Breast epithelium (tissue), 4 donors: ENCODE data around the gene SRC. TPM values are rescaled to one million over a fixed set of nuclear protein-coding genes. Genes with fewer than 3 reads are reported as not detected.

Source experiments
- DNase-seq, 2 donors: peaks; one replicate each; pipeline ENCODE4 v3.0.0-alpha.2; 2019; ENCODE audit warnings: low spot score in 2 of 2
- H3K27ac ChIP-seq, 2 donors: fragments of 200-600 bp; sonication (generic) in 1 of 2; one replicate each; pipeline ENCODE4 v1.5.1; 2016 to 2019; ENCODE audit warnings: mild to moderate bottlenecking in 1 of 2
- H3K27me3 ChIP-seq, 2 donors: fragments of 200-600 bp; sonication (generic) in 1 of 2; one replicate each; pipeline versions ENCODE4 v1.5.1 to v1.6.0; 2017 to 2019; ENCODE audit warnings: control low read depth in 1 of 2, mild to moderate bottlenecking in 1 of 2
- H3K36me3 ChIP-seq: fragments of 200-600 bp; one replicate; pipeline ENCODE4 v1.5.1; 2019
- H3K4me1 ChIP-seq, 2 donors: fragments of 200-600 bp; sonication (generic); one replicate each; pipeline ENCODE4 v1.5.1; 2016 to 2019; ENCODE audit warnings: control low read depth in 1 of 2
- H3K4me3 ChIP-seq, 3 donors: fragments of 200-600 bp; sonication (generic); 1 replicate in 2 of 3; 2 replicates in 1 of 3; pipeline ENCODE4 v1.5.1; 2016 to 2019; ENCODE audit warnings: mild to moderate bottlenecking in 3 of 3, moderate library complexity in 2 of 3
- H3K9me3 ChIP-seq, 2 donors: fragments of 200-600 bp; sonication (generic) in 1 of 2; one replicate each; pipeline ENCODE4 v1.5.1; 2016 to 2019; ENCODE audit warnings: control low read depth in 1 of 2
- POLR2A ChIP-seq: fragments of 450-650 bp; IDR thresholded peaks from one replicate; pipeline ENCODE4 v1.6.1; 2016; ENCODE audit warnings: antibody characterized with exemption, mild to moderate bottlenecking, moderate library complexity
- POLR2AphosphoS5 ChIP-seq, 3 donors: sonication (generic); formaldehyde crosslinking; IDR thresholded peaks; one replicate each; pipeline ENCODE4 v1.6.1; 2017; ENCODE audit warnings: antibody characterized with exemption in 3 of 3
- intact Hi-C: fragments of 100-400 bp; cut with DNase I; formaldehyde crosslinking; loops from one replicate; pipeline ENCODE4 v1.15.1; 2023; ENCODE audit warnings: low total_unique reads
- total RNA-seq, 3 donors: library from RNA; depleted of rRNA; stranded (reverse); fragments of >200 nt; gene quantifications; one replicate each; pipeline ENCODE4 v1.1.0, GENCODE V29; 2016
- TF ChIP-seq, protein P1 (sequence below), 3 donors: fragments of 450-650 bp; IDR thresholded peaks; one replicate each; pipeline ENCODE4 v1.5.1; 2016 to 2017; ENCODE audit warnings: antibody characterized with exemption in 3 of 3, mild to moderate bottlenecking in 3 of 3, moderate library complexity in 3 of 3

Gene SRC
- total RNA-seq, 3 donors from 2014 or later = 12.8 to 25.6 (median 20.6) TPM

- no peak for TF ChIP-seq POLR2A
- TF ChIP-seq, protein P1, sequence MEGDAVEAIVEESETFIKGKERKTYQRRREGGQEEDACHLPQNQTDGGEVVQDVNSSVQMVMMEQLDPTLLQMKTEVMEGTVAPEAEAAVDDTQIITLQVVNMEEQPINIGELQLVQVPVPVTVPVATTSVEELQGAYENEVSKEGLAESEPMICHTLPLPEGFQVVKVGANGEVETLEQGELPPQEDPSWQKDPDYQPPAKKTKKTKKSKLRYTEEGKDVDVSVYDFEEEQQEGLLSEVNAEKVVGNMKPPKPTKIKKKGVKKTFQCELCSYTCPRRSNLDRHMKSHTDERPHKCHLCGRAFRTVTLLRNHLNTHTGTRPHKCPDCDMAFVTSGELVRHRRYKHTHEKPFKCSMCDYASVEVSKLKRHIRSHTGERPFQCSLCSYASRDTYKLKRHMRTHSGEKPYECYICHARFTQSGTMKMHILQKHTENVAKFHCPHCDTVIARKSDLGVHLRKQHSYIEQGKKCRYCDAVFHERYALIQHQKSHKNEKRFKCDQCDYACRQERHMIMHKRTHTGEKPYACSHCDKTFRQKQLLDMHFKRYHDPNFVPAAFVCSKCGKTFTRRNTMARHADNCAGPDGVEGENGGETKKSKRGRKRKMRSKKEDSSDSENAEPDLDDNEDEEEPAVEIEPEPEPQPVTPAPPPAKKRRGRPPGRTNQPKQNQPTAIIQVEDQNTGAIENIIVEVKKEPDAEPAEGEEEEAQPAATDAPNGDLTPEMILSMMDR (IDR thresholded peaks at IDR 0.05) = no peak
- TF ChIP-seq POLR2AphosphoS5 (IDR thresholded peaks at IDR 0.05) = no peak
- Histone ChIP-seq H3K4me1 (peaks cover 0 to 4% of the 10 kb centered on the region in 2 donors), H3K27me3 (no peaks in the 10 kb centered on the region), H3K36me3 (no peaks in the 10 kb centered on the region), H3K27ac (no peak overlapping the region), H3K4me3 (no peak overlapping the region), H3K9me3 (no peaks in the 10 kb centered on the region)
- DNase-seq = no peak
- intact Hi-C loops = loop anchor here (5.0 to 10.0 kb wide), 2 partner anchors 46 to 394 kb away; no protein-coding TSS in a partner anchor
Observed at GRCh38 chr20:37340998-37341397, 4.9 kb upstream of the SRC start.

GRCh38 chr20:37341632-37342031 lies 4.3 kb upstream of the SRC start:
- H3K4me1 ChIP-seq = peaks cover 0 to 4% of the 10 kb centered on the region in 2 donors
- DNase-seq = no peak
- H3K27me3 ChIP-seq = no peaks in the 10 kb centered on the region
- no peaks in the 10 kb centered on the region for H3K9me3 ChIP-seq
- intact Hi-C loops = loop anchor here (5.0 to 10.0 kb wide), 2 partner anchors 47 to 394 kb away; no protein-coding TSS in a partner anchor
- TF ChIP-seq POLR2AphosphoS5 (IDR thresholded peaks at IDR 0.05) (no peak), POLR2A (no peak)
- TF ChIP-seq, protein P1 (IDR thresholded peaks at IDR 0.05) = no peak
- no peak overlapping the region for H3K27ac ChIP-seq
- no peak overlapping the region for H3K4me3 ChIP-seq
- no peaks in the 10 kb centered on the region for H3K36me3 ChIP-seq

- Histone ChIP-seq H3K27me3 (no peaks in the 10 kb centered on the region), H3K27ac (peak overlapping the region; percentile 60 to 90), H3K4me3 (no peak overlapping the region), H3K9me3 (no peaks in the 10 kb centered on the region), H3K36me3 (no peaks in the 10 kb centered on the region), H3K4me1 (peaks cover 0 to 7% of the 10 kb centered on the region in 2 donors)
- TF ChIP-seq POLR2AphosphoS5 (IDR thresholded peaks at IDR 0.05) (no peak), POLR2A (no peak)
- TF ChIP-seq, protein P1 (IDR thresholded peaks at IDR 0.05) = no peak
- DNase-seq = no peak
- intact Hi-C loops = loop anchor here (5.0 to 10.0 kb wide), 2 partner anchors 48 to 395 kb away; no protein-coding TSS in a partner anchor
Observed at GRCh38 chr20:37342231-37343177, 3.4 kb upstream of the SRC start.

DNA sequence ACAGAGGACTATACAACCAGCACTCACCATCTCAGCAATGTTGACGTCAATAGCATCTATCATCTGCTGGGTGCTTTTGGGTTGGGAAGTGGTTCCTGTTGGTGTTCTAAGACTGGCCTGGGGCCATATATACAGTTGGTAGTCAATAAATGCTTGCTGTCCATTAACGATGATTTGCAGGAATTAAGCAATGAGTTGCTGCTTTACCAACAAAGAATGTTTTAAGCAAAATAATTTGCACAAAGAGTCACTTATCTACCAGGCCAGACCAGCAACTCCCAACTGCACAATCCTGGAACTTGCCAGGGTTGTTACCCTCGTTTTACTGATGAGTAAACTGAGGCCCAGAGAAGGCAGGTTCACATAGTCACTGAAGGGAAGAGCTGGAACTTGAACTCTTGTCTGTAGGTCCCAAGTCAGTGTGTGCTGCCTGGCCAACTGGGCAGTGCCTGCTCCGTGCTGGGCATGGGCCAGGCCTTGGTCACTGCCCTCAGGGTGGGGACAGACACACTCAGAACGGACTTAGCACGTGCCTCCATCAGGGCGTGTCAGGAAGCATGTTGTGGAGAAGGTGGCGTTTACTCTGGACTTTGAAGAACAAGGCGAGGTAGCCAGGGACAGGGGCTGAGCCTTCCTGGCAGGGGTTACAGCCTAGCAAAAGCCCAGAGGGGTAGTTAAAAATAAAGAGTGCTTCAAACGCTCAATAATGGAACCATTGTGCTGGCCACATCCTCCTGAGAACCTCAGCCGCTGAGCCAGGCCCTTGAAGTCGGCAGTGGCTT lies 2.5 kb upstream of the SRC start:
- H3K4me1 ChIP-seq = peaks cover 0 to 7% of the 10 kb centered on the region in 2 donors
- H3K9me3 ChIP-seq = no peaks in the 10 kb centered on the region
- no peaks in the 10 kb centered on the region for H3K36me3 ChIP-seq
- DNase-seq = peak; percentile 64 to 90
- no peak overlapping the region for H3K4me3 ChIP-seq
- intact Hi-C loops = loop anchor here (5.0 to 10.0 kb wide), 2 partner anchors 49 to 396 kb away; no protein-coding TSS in a partner anchor
- no peaks in the 10 kb centered on the region for H3K27me3 ChIP-seq
- H3K27ac ChIP-seq = peak overlapping the region; percentile 60 to 90
- TF ChIP-seq, protein P1 (IDR thresholded peaks at IDR 0.05) = no peak
- TF ChIP-seq POLR2A (no peak), POLR2AphosphoS5 (IDR thresholded peaks at IDR 0.05) (peak in 1 of 3 donors; percentile 32)
